LoVo (cell line): ENCODE results near the gene RYR1.

Experiments
- DNase-seq: peaks from one replicate; pipeline ENCODE4 v3.0.0-alpha.2; 2016; ENCODE audit warnings: low spot score

RYR1 gene

DNA sequence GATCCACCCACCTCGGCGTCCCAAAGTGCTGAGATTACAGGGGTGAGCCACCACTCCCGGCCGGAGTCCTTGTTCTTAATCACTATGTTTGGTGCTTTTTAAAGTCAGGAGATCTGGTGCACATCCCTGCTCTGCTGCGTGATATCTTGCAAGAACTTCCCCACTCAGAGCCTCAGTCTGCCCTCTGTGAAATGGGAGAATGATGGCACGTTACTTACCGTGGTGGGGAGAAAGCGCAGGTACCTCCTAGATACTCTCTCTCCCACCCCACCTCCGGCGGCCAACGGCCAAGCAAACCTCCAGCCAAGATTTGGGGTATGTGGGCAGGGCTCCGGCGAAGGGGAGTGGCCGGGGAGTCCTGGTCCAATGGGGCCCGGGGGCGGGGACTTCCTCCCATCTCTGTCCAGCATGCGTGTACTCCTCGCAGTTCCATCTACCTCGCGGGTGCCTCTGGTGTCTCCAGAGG, at the start of gene RYR1:
Gene RYR1 (plus strand): TSS at position 424 of the 466 bp plus-strand sequence. CDS start 139 bp downstream, outside the sequence.
- DNase-seq = no peak

DNA sequence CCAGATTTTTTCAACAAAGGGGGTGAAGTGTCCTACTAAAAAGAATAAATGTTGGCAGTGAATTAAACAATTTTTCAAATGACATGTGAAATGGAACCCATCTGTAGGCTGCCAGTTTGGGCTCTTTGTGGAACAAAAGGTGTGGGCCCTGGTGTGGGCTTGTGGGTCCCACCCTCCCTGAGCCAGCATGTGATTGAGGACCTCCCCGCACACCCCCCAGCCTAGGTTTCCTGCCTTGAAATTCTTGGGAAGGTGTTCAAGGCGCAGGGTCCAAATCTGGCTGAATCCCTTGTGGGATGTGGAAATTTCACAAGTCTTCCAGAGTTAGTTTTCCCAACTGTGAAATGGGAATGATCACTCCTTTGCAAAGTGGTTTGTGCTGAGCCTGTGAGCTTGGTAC, 49.7 kb upstream of the RYR1 start:
- DNase-seq = no peak

DNA sequence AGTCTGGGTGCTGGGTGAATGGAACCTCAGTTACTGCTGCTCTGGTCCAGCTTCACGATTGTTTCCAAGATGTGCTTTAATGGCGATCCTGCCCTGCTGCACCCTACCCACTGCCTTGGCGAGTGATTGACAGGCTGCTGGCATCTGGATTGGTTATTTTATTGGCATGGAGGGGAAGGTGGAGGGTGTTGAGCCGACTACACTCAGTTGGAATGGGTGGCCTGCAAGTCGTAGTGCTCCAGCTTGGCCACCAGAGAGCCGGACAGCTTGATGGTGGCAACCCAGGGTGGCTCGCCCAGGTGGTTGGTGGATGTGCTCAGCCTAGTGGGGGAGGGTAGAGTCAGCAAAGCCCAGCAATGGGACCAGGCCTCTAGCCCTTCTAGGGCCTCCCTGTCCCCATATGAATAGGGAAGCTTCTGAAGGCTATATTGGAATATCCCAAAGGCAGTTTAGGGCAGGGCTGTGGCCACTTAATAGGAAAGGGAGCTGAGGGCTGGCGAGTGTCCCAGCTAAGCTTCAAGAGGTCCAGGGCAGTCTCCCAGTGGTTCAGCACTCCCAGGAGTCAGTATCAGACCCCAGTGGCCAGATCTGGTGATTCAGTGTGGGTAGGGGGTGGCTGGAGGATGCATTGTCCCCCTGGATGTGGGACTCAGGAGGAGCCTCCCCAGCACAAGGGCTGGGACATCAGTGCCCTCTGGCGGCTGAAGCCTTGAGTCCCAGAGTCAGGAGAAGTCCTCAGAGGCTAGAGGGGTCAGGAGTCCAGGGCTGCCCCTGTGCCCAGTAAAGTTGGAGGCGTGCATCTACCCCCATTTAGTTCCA, 49.1 kb upstream of the RYR1 start:
- DNase-seq = no peak

DNA sequence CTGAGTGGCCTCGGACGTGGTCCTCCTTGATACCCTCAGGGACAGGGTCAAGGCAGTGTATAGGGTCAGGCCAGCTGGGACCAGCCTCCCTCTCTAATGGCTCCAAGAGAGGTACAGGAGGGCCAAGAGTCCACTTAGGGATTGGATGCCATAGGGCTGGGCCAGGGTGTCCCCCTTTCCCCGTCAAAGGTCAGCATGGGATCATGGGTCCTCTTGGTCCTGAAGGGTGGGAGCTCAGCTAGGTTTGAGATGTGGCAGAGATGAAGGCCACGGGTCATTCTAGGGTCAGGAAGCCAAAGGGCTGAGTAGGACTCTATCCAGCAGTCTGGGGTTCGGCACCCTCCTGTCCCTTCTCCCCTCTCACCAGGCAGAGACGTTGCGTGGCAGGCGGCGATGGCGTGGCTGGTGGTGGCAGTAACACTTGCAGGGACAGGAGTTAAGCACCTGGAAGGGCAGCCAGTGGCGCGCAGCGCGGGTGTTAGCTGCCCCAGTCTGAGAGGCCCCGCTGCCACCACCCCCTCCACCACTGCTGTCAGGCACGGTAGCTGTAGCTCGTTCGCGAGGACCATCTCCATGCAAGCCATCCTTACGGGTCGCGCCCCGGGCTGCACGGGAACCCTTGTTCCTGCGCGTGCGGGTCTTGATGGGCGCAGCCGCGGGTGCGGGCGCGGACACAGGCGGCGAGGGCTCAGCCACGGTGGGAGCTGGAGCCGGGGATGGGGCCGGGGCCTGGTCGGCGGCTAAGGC, 48.3 kb upstream of the RYR1 start:
- DNase-seq = no peak

DNA sequence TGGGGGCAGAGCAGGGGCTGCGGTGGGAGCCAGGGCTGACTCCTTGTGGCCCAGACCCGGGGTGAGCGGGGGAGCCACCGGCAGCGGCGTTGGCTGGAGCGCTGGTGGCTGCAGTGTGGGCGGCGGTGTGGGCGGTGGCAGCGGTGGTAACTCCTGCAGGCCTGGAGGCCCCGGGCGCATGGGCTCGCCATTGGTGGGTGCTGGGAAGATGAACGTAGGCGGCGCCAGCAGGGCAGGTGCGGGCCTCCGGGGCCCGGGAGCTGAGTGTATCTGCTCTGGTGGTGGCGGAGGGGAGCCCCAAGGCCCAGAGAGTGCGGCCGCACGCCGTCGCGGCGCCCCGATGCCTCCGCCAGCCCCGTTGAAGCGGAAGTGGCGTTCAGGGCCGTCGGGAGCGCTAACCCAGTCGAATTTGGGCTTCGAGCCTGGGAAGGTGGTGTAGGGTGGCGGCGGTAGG, 47.7 kb upstream of the RYR1 start:
- DNase-seq = no peak

DNA sequence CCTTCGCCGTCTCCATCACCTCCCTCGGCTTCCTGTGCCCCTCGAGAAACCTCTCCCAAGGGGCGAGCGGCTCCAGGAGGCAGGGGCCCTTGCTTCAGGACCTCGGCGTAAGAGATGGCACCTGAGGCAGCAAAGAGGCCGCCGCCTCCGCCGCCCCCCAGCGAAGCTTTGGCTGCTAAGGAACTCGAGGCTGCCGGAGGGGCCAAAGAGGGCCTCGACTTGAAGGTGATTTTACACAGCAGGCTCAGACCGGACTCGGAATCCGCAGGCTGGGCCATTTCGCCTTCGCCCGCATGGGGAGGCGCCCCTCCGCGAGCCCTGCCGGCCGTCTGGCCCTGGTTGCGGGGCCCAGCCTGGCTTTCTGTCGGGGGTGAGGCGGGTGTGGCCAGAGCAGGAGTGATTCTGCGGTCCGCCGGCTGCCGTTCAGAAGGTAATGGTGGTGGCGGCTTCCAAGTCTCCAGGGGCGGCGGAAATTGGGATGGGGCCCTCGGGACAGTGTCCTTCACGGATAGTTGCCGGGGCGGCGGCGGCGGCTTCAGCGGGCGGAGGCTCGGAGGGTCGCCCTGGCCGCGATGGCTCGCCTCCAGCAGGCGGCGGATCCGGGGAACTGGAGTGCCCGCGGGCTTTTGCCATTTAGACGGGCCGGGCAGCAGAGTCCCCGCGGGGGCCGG, 47.1 kb upstream of the RYR1 start:
- DNase-seq = no peak

DNA sequence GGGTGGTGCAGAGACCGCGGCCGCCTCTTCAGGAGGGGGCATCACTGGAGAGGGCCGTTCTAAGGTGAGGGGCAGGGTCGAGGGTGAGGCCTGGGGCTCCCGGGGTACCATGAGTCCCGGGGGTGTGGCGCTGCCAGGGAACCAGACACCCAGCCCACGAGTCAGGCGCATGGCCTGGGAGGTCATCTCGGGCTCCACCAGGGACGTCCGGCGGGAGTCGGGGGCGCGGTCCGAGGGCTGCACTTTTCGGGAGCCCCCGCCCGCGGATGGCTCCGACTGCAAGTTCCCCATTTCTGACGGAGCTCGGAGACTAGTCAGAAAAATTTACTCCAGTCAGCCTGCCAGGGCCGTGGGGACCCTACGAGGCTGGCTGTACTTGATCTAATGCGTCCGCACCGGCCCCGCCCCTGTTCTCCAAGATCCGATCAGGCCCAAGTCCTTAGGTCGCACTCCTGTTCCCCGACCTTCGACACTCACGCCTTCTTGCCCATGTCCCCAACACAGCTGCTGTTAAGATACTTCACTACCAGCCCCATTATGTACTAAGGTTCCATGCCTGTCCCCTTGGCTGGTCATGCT, 46.4 kb upstream of the RYR1 start:
- DNase-seq = no peak

DNA sequence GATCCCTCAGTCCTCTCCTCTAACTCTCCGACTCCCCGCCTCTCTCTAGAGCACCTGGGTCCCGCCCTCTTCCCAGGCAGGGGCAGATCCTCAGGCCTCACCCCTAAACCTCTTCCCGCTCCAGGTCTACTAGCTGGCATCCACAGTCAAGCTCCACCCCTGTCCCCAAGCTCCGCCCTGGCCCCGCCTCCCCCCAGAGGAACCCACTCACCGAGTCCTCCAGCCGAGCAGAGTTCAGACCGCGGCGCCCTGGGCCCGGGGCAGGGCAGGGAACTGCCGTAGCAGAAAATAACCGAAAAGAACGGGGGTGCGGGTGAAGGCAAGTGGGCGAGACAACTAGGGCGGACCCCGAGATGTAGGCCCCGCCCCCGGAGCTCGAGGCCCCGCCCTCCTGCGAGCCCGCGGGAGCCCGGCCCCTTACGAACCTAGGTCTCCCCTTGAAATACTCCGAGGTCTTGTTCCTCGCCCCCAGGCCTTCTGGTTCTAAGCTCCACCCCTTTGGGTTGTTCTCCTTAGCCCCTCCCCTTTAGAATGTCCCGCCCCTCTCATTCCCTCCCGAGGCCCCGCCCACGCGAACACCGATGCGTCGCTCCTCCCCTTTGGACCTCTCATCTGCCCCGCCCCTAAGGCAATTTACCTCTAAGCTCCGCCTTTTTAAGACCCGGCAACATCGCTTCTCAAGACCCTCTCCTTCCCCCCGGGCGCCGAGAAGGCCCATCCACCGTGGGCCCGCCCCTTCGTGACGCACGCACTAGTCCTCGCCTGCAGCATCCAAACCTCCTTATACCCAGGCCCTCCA, 45.7 kb upstream of the RYR1 start, which contains the start of gene GGN:
Gene GGN (minus strand): TSS at position 485 of the 799 bp plus-strand sequence. CDS start 773 bp downstream, outside the sequence.
- peak; percentile 78 for DNase-seq

DNA sequence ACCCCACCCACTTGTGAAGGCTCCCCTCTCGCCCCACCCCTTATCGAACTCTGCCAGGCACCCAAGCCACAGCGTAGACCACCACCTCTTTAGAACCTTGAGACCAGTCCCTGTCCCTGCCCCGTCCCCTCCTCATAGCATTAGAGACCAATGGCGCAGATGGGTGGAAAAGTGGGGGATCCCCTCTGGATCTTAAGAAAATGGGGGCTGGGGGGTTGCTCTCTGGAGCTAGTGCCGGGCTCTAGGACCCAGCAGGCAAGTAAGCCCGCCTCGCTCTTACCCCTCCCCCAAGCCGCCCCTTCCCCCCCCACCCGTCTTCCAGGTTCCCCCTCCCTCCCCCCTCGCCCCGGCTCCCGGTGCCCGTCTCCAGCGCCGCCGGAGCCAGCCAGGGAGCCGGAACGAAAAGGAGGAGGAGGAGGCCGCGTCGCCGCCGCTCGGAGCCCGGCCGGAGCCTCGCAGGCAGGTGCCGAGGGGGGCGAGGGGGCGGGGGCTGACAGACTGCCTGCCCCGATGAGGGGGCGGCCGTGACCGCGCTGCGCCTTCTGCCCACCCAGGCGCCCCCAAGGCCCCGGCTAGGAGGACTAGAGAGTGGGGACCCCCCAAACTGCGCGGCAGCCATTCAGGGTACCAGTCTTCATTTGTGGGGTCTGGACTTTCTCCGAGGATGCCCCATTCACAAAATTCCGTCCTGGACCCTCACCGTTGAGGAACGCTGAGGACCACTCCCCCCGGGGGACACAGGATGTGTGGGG, 45.0 kb upstream of the RYR1 start, which contains the start of gene SPRED3:
Gene SPRED3 (plus strand): TSS at position 349 of the 752 bp plus-strand sequence. CDS start 1,606 bp downstream, outside the sequence.
- no peak for DNase-seq

DNA sequence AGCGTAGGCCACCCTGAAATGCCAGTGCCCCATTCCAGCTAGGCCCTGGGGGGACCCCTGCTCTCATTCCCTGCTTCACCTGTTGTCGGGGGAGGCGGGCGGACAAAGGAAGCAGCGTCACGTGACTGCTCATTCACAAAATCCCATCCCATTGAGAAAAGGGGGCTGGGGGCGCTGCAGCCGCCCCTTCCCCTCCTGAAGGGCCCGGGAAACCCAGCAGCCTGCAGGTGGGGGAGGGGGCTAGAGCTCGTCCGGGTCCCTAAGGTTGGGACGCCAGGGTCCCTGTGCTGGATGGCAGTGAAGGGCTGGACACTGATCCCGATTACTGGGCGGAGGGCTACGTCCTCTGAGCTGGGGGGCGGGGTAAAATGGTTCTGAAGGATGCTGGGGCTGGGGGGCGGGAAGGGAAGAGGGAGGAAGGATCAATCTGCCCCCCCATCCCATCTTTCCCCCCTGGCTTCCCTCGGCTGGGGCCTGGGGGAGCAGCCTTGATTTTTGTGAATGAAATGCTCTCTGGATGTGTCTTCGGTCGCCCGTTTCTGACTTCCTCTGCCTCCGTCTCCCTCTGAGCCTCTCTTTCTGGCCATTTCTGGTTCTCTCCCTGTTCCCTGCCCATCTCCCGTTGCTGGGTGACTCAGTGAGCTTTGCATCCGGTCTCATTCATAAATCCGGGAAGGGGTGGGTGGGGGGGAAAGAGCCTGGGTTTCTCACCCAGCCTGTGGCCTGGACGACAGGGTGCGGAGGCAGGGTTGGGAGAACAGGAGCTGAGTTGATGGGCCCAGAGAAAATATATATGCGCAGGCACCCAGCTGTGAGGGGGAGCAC, 44.2 kb upstream of the RYR1 start:
- no peak for DNase-seq

DNA sequence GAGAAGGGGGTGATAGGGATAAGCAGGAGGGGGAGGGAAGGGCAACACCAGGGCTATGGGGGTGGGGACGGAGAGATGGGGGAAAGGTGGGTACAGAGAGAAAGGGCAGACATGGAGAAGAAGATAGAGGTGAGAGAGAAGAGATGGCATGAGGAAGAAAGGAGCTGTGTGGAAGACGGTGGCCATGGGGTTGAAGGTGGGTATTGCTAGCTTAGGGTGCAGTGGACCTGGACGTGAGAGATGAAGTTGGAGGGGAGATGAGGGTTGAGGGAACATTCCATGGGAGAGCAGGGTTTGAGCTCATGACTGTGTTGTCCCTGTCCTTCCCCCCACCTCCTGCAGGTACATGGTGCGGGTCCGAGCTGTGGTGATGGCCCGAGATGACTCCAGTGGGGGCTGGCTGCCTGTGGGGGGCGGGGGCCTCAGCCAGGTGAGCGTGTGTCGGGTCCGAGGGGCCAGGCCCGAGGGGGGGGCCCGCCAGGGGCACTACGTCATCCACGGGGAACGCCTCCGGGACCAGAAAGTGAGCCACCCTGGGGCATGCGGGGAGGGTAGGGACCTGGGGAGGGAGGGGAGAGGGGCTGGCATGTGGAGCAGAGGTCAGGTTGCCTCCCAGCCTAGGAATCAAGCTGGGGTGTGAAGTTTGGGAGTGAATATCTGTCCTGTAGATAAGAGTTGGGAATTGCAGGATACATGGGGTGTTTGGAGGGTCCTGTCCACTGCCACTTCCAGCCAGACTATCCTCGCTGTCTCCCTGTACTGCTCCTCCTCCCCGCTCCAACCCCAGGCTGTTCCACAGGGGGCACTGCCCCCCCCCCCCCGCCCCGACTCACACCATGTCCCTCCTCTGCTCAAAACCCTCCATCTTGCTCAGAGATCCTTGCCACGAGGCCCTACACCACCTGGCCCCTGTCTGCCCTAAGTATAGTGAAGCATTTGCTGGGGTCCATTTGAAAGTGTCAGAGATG, 43.2 kb upstream of the RYR1 start:
- DNase-seq = no peak

DNA sequence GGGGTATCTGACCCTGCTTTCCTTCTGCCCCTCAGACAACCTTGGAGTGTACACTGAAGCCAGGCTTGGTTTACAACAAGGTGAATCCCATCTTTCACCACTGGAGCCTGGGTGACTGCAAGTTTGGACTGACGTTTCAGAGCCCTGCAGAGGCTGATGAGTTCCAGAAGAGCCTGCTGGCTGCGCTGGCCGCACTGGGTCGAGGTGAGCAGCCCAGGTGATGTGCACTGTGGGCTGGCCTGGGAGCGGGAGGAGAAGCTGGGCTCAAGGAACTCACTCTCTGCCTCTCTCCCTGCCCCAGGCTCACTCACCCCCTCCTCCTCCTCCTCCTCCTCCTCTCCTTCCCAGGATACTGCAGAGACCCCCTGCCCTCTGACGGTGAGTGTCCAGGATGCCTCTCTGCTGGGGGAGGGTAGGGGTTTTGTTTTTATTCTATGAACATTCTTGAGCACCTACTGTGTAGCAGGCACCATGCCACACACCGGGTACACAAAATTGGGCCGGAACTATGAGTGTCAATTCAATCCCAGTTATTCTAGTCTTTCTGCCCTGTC, 41.5 kb upstream of the RYR1 start:
- no peak for DNase-seq

DNA sequence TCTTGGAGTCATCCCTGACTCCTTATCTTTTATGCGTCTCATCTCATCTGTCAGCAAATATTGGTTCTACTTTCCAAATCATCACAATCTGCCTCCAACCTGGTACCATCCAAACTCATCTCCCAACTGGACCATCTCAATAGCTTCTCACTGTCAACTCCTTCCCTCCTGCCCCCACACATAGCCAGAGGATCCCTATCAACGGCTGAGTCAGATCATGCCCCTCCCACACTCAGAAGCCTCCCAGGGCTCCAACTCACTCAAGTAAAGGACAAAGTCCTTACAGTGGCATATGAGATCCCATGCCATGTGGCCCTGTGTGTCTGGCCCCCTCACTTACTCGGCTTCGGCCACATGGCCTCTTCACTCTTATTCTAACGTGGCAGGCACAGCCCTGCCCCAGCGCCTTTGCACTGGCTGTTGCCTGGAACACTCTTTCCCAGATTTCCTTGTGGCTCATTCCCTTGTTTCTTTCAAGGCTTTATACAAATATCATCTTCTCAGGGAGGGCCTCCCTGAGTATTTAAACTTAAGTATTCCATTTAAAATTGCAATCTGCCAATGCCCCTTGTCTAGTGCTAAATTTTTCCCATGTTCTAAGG, 40.7 kb upstream of the RYR1 start:
- DNase-seq = peak; percentile 23

DNA sequence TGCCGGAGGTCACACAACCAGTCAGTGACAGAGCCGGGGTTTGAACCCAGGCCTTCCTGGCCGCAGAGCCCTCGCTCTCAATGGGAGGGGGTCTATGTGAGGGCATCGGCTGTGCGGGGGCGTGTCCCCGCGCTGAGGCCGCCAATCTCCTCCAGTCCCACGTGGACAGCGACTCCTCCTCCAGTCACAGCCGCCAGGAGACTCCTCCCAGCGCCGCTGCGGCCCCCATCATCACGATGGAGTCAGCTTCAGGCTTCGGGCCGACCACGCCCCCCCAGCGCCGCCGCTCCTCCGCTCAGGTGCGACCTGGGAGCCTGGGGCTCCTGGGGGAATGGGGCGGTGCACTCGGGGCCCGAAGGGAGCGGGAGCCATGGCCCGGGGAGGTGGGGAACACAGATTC, 39.0 kb upstream of the RYR1 start:
- no peak for DNase-seq

DNA sequence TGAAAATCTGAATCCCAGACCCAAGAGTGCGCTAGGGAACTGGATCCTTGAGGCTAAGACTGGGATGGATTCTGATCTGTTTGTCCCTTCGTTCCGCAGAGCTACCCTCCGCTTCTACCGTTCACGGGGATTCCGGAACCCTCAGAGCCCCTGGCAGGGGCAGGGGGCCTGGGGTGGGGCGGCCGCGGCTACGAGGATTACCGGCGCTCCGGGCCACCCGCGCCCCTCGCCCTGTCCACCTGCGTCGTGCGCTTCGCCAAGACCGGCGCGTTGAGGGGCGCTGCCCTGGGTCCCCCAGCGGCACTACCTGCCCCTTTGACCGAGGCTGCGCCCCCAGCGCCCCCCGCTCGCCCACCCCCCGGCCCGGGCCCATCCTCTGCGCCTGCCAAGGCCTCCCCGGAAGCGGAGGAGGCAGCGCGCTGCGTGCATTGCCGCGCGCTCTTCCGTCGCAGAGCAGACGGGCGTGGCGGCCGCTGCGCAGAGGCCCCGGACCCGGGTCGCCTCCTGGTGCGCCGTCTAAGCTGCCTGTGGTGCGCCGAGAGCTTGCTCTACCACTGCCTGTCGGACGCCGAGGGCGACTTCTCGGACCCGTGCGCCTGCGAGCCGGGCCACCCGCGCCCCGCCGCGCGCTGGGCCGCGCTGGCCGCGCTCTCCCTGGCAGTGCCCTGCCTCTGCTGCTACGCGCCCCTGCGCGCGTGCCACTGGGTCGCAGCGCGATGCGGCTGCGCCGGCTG, 37.9 kb upstream of the RYR1 start:
- DNase-seq = no peak

DNA sequence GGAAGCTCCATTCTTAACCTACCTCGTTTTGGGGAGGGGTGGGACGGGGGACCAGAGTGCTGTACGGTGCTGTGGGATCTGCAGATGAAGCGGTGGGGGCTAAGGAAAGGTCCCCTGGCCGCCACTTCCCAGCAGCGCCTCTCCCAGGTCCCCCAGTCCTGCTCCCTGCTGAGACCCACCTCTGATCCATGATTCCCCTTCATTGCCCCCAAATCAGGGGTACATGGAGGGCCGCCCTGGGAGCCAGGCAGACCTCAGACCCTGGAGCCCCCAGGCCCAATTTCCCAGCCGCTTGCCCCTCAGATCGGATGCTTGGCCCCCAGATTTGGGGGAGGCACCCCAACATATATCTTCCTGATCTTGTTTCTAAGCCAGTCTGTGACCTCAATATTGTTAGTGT, 34.4 kb upstream of the RYR1 start:
- no peak for DNase-seq

DNA sequence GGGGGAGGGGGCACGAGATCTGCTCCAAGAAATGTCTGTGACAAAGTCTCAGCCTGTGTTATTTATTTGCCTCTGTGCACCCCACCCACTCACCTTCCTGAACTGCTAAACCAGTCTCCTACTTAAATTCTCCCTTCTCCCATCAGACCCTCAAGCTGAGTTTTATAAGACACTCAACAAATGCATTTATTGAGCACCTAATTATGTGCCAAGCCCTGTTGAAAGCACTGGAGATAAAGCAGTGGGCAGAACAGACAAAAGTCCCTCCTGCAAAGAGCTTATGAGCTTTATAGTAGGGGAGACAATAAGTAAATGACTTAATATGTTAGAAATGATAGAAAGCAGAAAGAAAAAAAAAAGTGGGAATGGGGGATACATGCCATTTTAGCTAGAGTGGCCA, 34.0 kb upstream of the RYR1 start:
- no peak for DNase-seq
